ENCODE results near the gene REEP3. TPM values are rescaled to one million over a fixed set of nuclear protein-coding genes. Genes with fewer than 3 reads are reported as not detected.

The REEP3 gene
- total and polyA plus RNA-seq, 2 of the 4 experiments (the other 2 are of a cell fraction): 11.7 to 28.9 TPM

DNA sequence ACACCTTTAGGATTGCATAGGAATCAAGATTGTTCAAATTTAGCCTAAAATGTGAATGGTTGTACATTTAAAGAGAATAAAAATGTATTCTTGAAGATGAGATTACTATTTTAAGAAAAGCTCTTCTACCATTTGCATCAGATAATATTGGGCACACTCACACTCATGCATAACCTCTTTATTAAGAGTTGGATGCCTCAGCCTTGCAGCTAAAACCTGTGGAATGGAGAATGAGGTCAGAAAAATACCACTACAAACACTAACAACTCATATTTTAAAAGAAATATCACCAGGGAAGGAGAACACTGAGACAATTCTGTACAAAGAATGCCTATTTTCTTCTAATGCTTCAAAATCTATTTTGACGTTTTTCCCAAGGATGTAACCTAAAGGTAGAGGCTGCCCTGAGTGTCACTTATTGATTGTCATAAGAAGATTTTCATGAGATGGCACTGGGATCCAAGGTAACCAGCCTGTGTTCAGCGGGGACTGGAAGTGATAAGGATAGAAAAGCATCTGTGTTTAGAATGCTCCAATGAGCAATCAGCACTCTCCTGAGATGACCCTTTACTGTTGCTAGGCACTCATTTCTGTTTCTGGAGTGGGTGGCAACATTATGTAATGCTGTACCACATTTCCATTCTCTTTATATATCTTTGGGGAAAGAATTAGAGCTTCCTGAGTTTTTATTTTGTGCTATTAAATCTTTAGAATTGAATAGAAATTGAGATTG, 26.6 kb downstream of the REEP3 start (continued):
- TF ChIP-seq CEBPB (IDR thresholded peaks at IDR 0.05; ENCODE audit: low read depth, low read length) (no peak; the same call in 1 of the 2 replicates), POLR2A (IDR thresholded peaks at IDR 0.05; ENCODE audit: low read depth, low read length) (no peak)

DNA sequence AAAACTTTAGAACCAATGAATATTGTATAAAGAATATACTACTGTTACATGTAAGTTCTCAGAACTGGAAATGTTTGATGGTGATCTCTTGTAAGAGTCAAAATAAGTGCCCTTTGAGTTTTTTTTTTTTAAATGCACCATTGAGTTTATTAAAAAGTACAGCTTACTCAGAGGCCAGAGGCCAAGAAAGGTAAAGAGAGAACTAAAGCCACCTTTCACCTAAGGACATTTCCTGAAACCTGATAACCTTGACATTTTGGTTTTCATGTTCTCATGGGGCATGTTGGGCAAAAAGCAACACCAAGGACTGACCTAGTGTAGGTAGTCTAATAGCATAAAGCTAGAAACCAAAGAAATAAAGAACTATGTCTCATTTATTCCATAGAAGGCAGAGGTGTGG, 27.7 kb downstream of the REEP3 start:
- no peak overlapping the region for H3K9ac ChIP-seq (ENCODE audit: low read depth, low read length)
- ChIA-PET POLR2A (ENCODE audit: unreplicated experiment) (no interaction called here), CTCF (no interaction called here)
- no TSS peak for BruUV-seq (replicated peaks)
- no peak overlapping the region for H2BK5ac ChIP-seq (ENCODE audit: low read depth, low read length, poor library complexity, severe bottlenecking)
- H3K27ac ChIP-seq (ENCODE audit: insufficient read depth, low read length): no peak overlapping the region
- dilution Hi-C loops (cut with HindIII; ENCODE audit: low sequenced_read_pairs, unreplicated experiment): no loop called here
- H3K79me1 ChIP-seq (ENCODE audit: low read depth in 1 of 2, low read length in 2 of 2): peaks cover 17 to 56% of the 10 kb centered on the region in 2 experiments
- no peak overlapping the region for H2BK120ac ChIP-seq (ENCODE audit: low read depth, low read length)
- H2AK9ac ChIP-seq (replicated peaks; ENCODE audit: low read depth, low read length, poor library complexity): no peak overlapping the region
- no peak for TF ChIP-seq NFE2L2 (IDR thresholded peaks at IDR 0.05; ENCODE audit: low read depth, low read length)
- TF ChIP-seq MXI1 (IDR thresholded peaks at IDR 0.05; ENCODE audit: borderline replicate concordance, low read depth, low read length): no peak
- no peak for TF ChIP-seq RFX5 (IDR thresholded peaks at IDR 0.05; ENCODE audit: low read depth, low read length)
- TF ChIP-seq, protein P1, sequence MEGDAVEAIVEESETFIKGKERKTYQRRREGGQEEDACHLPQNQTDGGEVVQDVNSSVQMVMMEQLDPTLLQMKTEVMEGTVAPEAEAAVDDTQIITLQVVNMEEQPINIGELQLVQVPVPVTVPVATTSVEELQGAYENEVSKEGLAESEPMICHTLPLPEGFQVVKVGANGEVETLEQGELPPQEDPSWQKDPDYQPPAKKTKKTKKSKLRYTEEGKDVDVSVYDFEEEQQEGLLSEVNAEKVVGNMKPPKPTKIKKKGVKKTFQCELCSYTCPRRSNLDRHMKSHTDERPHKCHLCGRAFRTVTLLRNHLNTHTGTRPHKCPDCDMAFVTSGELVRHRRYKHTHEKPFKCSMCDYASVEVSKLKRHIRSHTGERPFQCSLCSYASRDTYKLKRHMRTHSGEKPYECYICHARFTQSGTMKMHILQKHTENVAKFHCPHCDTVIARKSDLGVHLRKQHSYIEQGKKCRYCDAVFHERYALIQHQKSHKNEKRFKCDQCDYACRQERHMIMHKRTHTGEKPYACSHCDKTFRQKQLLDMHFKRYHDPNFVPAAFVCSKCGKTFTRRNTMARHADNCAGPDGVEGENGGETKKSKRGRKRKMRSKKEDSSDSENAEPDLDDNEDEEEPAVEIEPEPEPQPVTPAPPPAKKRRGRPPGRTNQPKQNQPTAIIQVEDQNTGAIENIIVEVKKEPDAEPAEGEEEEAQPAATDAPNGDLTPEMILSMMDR (conservative IDR thresholded peaks at IDR 0.05; ENCODE audit: low read depth, low read length): no peak
- TF ChIP-seq SMC3 (IDR thresholded peaks at IDR 0.05; ENCODE audit: low read depth, low read length): no peak
- TF ChIP-seq RAD21 (IDR thresholded peaks at IDR 0.05; ENCODE audit: low read length): no peak
- TF ChIP-seq, protein P2, sequence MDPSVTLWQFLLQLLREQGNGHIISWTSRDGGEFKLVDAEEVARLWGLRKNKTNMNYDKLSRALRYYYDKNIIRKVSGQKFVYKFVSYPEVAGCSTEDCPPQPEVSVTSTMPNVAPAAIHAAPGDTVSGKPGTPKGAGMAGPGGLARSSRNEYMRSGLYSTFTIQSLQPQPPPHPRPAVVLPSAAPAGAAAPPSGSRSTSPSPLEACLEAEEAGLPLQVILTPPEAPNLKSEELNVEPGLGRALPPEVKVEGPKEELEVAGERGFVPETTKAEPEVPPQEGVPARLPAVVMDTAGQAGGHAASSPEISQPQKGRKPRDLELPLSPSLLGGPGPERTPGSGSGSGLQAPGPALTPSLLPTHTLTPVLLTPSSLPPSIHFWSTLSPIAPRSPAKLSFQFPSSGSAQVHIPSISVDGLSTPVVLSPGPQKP (IDR thresholded peaks at IDR 0.05; ENCODE audit: borderline replicate concordance, low read depth, low read length): no peak
- no peak for TF ChIP-seq MAFK (IDR thresholded peaks at IDR 0.05; ENCODE audit: low read depth, low read length)
- TF ChIP-seq MAZ (IDR thresholded peaks at IDR 0.05; ENCODE audit: borderline replicate concordance, low read depth, low read length): no peak
- no peak for TF ChIP-seq CEBPB (IDR thresholded peaks at IDR 0.05; ENCODE audit: low read depth, low read length)
- no peak for TF ChIP-seq BHLHE40 (IDR thresholded peaks at IDR 0.05; ENCODE audit: low read depth, low read length)
- no peak for TF ChIP-seq CHD1 (IDR thresholded peaks at IDR 0.05; ENCODE audit: low read depth, low read length)
- TF ChIP-seq POLR2A (IDR thresholded peaks at IDR 0.05; ENCODE audit: low read depth, low read length): no peak
- no peaks in the 10 kb centered on the region for H4K20me1 ChIP-seq (ENCODE audit: insufficient read depth, low read length)
- no peaks in the 10 kb centered on the region for H3K27me3 ChIP-seq (ENCODE audit: control insufficient read depth, insufficient read depth, low read length)
- no peak overlapping the region for H3K18ac ChIP-seq (ENCODE audit: low read depth, low read length)
- no peak overlapping the region for H3K14ac ChIP-seq (replicated peaks; ENCODE audit: low read depth, low read length)
- in situ Hi-C loops (cut with MboI; ENCODE audit: low sequenced_read_pairs): no loop called here
- H3K9me1 ChIP-seq (ENCODE audit: insufficient read depth, low read length): peaks cover 3% of the 10 kb centered on the region; the same call in 1 of the 2 replicates
- H4K5ac ChIP-seq (ENCODE audit: low read depth, low read length): no peak overlapping the region
- intact Hi-C loops (cut with micrococcal nuclease): no loop called here
- DNase-seq (no peak), ATAC-seq (ENCODE audit: low read depth) (no peak)
- H3K36me3 ChIP-seq (ENCODE audit: control insufficient read depth, insufficient read depth, low read length): no peaks in the 10 kb centered on the region; the same call in 1 of the 2 replicates
- no peak overlapping the region for H4K91ac ChIP-seq (ENCODE audit: insufficient read depth, low read depth, low read length)
- H3K4ac ChIP-seq (ENCODE audit: low read depth, low read length): no peak overlapping the region
- no peaks in the 10 kb centered on the region for H3K9me3 ChIP-seq (ENCODE audit: control insufficient read depth, insufficient read depth, low read length)
- no peak overlapping the region for H2AFZ ChIP-seq (replicated peaks; ENCODE audit: low read length, poor library complexity)
- H4K8ac ChIP-seq (ENCODE audit: low read depth in 2 of 2, low read length in 2 of 2): no peak overlapping the region
- no peak overlapping the region for H2AK5ac ChIP-seq (ENCODE audit: low read depth, low read length)
- H3K4me2 ChIP-seq (ENCODE audit: low read depth, low read length): no peak overlapping the region
- H3K4me3 ChIP-seq (ENCODE audit: insufficient read depth, low read depth, low read length): no peak overlapping the region
- no peak overlapping the region for H2BK15ac ChIP-seq (ENCODE audit: low read depth, low read length)
- no peak overlapping the region for H3K23ac ChIP-seq (ENCODE audit: low read depth, low read length)
- no peak overlapping the region for H3K56ac ChIP-seq (ENCODE audit: extremely low read depth, insufficient read depth, low read length)
- no peak overlapping the region for H2BK20ac ChIP-seq (ENCODE audit: low read depth, low read length)
- peaks cover 7% of the 10 kb centered on the region for H3K4me1 ChIP-seq (ENCODE audit: control insufficient read depth, insufficient read depth, low read length)

Measured in IMR-90 (cell line).